Brain microvascular endothelial cell (primary cell): ENCODE measurements around the gene DIPK1C.
A peak's percentile ranks its signal among the peaks of the same experiment; 100 is the strongest.

ENCODE experiments used
- DNase-seq: peaks from one replicate; pipeline ENCODE4 v3.0.0-alpha.2; 2020
- H3K27ac ChIP-seq: fragments of 250-450 bp; sonication (Bioruptor Pico); 2 replicates; pipeline ENCODE4 v1.5.1; 2020; ENCODE audit warnings: mild to moderate bottlenecking, moderate library complexity
- H3K27me3 ChIP-seq: fragments of 250-450 bp; sonication (Bioruptor Pico); replicated peaks from 2 replicates; pipeline ENCODE4 v1.5.1; 2020; ENCODE audit warnings: mild to moderate bottlenecking
- H3K36me3 ChIP-seq: fragments of 250-450 bp; sonication (Bioruptor Pico); replicated peaks from 2 replicates; pipeline ENCODE4 v1.5.1; 2020; ENCODE audit warnings: mild to moderate bottlenecking
- H3K4me3 ChIP-seq: 2 replicates; pipeline ENCODE4 v1.5.1; 2011; ENCODE audit warnings: low read depth, mild to moderate bottlenecking, control low read depth, low read length, moderate library complexity
- in situ Hi-C: cut with HindIII; loops from 2 replicates; pipeline ENCODE4 v1.10.0; 2017; ENCODE audit warnings: low sequenced_read_pairs, low pct_ligation_motif_present
- TF ChIP-seq, protein P1 (sequence below): IDR thresholded peaks from 2 replicates; pipeline ENCODE4 v1.5.1; 2011; ENCODE audit warnings: low read depth, mild to moderate bottlenecking, moderate library complexity, low read length, control low read depth, inconsistent platforms; ENCODE audit errors: missing control alignments

DIPK1C gene

DNA sequence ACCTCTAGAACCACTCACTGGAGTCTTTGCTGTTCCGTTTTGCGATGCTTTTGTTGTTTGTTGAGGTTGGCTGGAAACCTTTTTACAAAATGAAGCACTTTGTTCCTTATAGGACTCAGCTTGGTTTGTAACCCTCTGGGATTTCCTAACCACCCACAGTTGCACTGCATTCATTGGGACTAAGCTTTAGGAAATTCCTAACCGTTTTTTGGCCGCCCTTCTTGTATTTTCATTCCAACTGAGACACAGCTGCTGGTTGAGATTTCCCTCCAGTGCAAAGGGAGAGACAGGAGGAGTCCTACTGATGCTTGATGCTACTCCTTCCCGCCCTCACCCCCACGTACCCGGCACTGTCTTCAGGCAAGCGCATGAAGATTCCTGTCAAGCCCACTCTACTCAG is 6.1 kb upstream of the DIPK1C start:
- peaks cover 11% of the 10 kb centered on the region for H3K27me3 ChIP-seq
- H3K36me3 ChIP-seq, result no peaks in the 10 kb centered on the region
- in situ Hi-C loops, result loop anchor here (25.0 kb wide), 1 partner anchor 99 kb away; no protein-coding TSS in a partner anchor

DNA sequence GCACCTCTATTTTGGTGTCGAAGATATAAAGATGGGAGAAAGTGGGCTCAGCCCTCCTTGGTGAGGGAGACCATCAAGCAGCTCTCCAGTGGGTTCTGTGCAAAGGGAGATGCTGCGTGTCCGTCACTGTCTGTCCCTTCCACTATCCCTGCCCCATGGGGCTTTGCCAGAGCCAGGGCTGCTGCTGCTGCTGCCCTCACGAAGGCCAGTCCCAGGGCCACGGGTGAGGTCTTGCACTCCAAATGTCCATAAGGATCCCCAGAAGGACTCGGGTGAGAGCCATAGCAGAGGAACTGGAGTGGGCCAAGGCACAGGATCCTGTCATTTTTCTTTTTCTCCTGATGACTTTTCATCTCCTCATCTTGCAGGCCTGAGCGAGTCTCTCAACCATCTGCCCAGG is 3.7 kb upstream of the DIPK1C start:
- H3K27ac ChIP-seq, result no peak overlapping the region
- H3K36me3 ChIP-seq, result no peaks in the 10 kb centered on the region
- TF ChIP-seq, protein P1, sequence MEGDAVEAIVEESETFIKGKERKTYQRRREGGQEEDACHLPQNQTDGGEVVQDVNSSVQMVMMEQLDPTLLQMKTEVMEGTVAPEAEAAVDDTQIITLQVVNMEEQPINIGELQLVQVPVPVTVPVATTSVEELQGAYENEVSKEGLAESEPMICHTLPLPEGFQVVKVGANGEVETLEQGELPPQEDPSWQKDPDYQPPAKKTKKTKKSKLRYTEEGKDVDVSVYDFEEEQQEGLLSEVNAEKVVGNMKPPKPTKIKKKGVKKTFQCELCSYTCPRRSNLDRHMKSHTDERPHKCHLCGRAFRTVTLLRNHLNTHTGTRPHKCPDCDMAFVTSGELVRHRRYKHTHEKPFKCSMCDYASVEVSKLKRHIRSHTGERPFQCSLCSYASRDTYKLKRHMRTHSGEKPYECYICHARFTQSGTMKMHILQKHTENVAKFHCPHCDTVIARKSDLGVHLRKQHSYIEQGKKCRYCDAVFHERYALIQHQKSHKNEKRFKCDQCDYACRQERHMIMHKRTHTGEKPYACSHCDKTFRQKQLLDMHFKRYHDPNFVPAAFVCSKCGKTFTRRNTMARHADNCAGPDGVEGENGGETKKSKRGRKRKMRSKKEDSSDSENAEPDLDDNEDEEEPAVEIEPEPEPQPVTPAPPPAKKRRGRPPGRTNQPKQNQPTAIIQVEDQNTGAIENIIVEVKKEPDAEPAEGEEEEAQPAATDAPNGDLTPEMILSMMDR, result no peak
- H3K4me3 ChIP-seq, result no peak overlapping the region
- in situ Hi-C loops, result loop anchor here (25.0 kb wide), 1 partner anchor 101 kb away; no protein-coding TSS in a partner anchor
- DNase-seq, result no peak
- peaks cover 33% of the 10 kb centered on the region for H3K27me3 ChIP-seq

More for the DNA sequence above, 6.1 kb upstream of the DIPK1C start:
- TF ChIP-seq, protein P1, result no peak
- no peak for DNase-seq
- no peak overlapping the region for H3K4me3 ChIP-seq
- no peak overlapping the region for H3K27ac ChIP-seq

DNA sequence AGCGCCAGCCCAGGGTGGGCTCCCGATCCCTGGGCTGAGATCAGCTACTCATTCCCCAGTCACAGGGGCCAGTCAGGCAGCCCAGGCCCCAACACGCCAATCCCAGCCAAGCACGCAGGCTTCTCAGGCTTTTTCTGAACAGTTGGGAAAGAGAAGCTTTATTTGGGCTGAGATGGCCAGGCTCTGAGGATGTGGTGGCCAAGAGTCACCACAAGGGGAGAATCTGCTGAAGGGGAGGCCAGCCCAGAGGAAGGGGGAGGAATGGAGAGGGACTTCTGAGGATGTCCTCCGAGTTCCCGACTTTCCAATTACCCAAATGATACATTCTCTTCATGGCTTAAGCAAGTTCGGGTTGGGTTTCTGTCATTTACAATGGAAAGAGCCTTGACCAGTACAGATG is 2.8 kb upstream of the DIPK1C start:
- no peak overlapping the region for H3K4me3 ChIP-seq
- H3K27me3 ChIP-seq, result peaks cover 36% of the 10 kb centered on the region
- TF ChIP-seq, protein P1, result peak; percentile 50
- no peaks in the 10 kb centered on the region for H3K36me3 ChIP-seq
- H3K27ac ChIP-seq, result no peak overlapping the region
- in situ Hi-C loops, result loop anchor here (25.0 kb wide), 1 partner anchor 102 kb away; no protein-coding TSS in a partner anchor
- no peak for DNase-seq

DNA sequence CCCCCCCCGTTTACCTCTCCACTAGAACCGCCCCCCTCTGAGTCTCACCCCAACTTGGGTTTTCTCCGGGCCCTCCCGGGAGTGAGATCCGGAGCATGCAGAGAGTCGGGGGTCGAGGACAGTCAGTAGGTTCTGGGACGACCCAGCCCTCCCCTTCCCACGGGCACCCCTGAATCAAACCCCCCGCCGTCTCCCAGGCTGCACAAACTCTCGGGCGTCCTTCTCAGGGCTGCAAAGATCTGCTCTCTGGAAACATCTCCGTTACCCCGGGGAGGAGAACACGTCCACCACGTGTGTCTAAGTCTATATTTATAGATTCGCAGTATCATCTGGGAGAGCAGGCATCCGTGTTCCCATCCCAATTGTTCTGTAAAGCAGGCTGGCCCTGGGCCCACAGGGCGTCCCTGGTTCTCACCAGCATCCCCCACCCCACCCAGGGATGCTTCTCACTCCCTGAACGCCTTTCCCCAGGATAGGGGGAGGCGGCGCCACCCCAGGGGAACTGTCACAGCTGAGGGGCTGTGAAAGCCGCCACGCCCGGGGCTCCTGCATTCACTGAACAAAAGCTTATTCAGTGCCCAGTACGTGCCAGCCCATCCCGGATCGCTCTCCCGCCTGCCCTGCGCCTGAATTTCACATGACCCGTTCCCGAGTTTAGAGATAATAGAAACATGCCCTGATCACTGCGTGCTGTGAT is 765 bp upstream of the DIPK1C start:
- Histone ChIP-seq H3K4me3 (no peak overlapping the region), H3K27ac (no peak overlapping the region), H3K36me3 (no peaks in the 10 kb centered on the region), H3K27me3 (peaks cover 40% of the 10 kb centered on the region)
- no peak for DNase-seq
- in situ Hi-C loops, result loop anchor here (25.0 kb wide), 1 partner anchor 104 kb away; no protein-coding TSS in a partner anchor
- TF ChIP-seq, protein P1, result no peak

DNA sequence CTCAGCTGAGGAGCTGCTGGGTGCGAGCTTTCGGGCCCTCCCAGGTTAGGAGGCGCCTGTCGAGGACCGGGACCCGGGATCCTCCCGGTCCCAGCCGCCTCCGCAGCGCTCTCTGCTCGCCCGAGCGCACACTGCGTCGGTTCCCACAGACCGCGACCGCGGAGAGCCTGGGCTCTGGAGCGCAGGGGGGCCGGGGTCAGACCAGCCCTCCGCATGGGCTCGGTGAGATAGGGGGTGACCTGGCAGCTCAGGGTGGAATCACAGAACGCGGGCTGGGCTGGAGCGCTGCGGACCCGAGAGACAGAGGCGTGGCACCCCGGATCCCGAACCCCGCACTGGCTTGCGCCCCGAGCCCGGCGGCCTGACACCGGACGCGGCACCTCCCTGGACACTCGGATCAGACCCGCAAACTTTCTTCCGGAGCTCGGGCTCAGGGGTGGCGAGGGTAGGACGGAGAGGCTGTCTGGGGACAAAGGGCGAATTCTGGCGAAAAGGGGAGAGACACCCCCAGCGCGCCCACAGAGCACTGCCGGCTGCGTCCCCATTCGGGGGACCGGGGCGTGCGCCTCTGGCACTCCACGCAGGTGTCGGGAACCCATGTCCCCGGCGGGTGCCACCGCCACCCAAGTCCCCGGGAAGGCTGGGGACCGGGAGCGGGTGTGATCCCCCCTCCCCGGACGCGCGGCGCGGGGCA is 612 bp downstream of the DIPK1C start:
- peaks cover 40% of the 10 kb centered on the region for H3K27me3 ChIP-seq
- TF ChIP-seq, protein P1, result no peak

More for the DNA sequence above, 612 bp downstream of the DIPK1C start:
- no peaks in the 10 kb centered on the region for H3K36me3 ChIP-seq
- no peak for DNase-seq
- in situ Hi-C loops, result loop anchor here (25.0 kb wide), 1 partner anchor 106 kb away; no protein-coding TSS in a partner anchor
- peak overlapping the region; percentile 1 for H3K4me3 ChIP-seq
- H3K27ac ChIP-seq, result no peak overlapping the region
